Measurements from ENCODE around the gene POLDIP3. TPM values are rescaled to one million over a fixed set of nuclear protein-coding genes. Genes with fewer than 3 reads are reported as not detected.
A peak's percentile ranks its signal among the peaks of the same experiment; 100 is the strongest.
"Not testable (repeated sequence)": the region's sequence is repeated elsewhere in the genome, so short reads cannot be mapped to it uniquely, and the experiment has no call there.

POLDIP3 gene
- total RNA-seq, 1 donor from 2014 or later, result 35.2 TPM

- H3K9me3 ChIP-seq (replicated peaks), result no peaks in the 10 kb centered on the region
- peaks cover 83% of the 10 kb centered on the region for H3K36me3 ChIP-seq
- TF ChIP-seq CTCF (IDR thresholded peaks at IDR 0.05; ENCODE audit: borderline replicate concordance), result no peak
- H3K4me3 ChIP-seq, result no peak overlapping the region
- no peak overlapping the region for H3K27ac ChIP-seq (replicated peaks)
- H3K4me1 ChIP-seq, result peaks cover 40% of the 10 kb centered on the region
- intact Hi-C loops (cut with micrococcal nuclease), result no loop called here
- H3K27me3 ChIP-seq (ENCODE audit: low read depth), result no peaks in the 10 kb centered on the region
- no peak for DNase-seq
Measured at GRCh38 chr22:42586381-42586780, 28.3 kb downstream of the POLDIP3 start.

GRCh38 chr22:42585096-42585495 lies 29.6 kb downstream of the POLDIP3 start:
- H3K27ac ChIP-seq (replicated peaks), result peak overlapping the region; percentile 62
- intact Hi-C loops (cut with micrococcal nuclease), result no loop called here

DNA sequence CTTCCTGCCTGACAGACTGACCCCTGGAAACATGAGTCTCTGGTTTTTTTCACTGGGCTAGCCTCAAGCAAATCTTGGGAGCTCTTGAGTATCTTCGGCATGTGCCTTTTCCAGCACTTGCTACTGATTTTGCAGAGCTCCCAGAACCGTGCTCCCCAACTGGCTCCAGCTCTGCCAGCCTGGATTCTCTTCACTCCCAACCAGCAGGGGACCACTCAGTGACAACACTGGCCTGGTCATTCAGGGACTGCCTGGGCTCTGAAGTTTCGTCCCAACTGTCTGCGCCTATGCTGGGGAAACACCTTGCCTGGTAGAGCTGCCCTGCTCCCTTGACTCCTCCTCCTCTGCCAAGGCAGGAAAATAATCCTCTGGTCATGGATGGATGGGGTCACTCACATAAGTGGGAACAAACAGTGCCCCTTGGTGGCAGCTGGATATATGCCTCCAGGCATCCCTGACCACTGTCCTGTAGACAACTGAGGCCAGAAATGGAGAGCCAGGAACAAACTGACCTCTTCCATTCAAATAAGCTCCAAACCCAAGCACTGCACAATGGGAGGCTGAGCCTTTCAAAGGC lies 30.2 kb downstream of the POLDIP3 start:
- TF ChIP-seq CTCF (IDR thresholded peaks at IDR 0.05; ENCODE audit: borderline replicate concordance), result no peak
- H3K27me3 ChIP-seq (ENCODE audit: low read depth), result no peaks in the 10 kb centered on the region
- H3K36me3 ChIP-seq, result peaks cover 70% of the 10 kb centered on the region
- intact Hi-C loops (cut with micrococcal nuclease), result no loop called here
- DNase-seq, result no peak
- H3K4me3 ChIP-seq, result no peak overlapping the region
- H3K9me3 ChIP-seq (replicated peaks), result no peaks in the 10 kb centered on the region
- H3K4me1 ChIP-seq, result peaks cover 44% of the 10 kb centered on the region
- peak overlapping the region; percentile 62 for H3K27ac ChIP-seq (replicated peaks)

More at GRCh38 chr22:42585096-42585495, 29.6 kb downstream of the POLDIP3 start:
- DNase-seq, result no peak
- Histone ChIP-seq H3K9me3 (replicated peaks) (no peaks in the 10 kb centered on the region), H3K27me3 (ENCODE audit: low read depth) (no peaks in the 10 kb centered on the region), H3K36me3 (peaks cover 70% of the 10 kb centered on the region), H3K4me3 (no peak overlapping the region), H3K4me1 (peaks cover 44% of the 10 kb centered on the region)
- TF ChIP-seq CTCF (IDR thresholded peaks at IDR 0.05; ENCODE audit: borderline replicate concordance), result no peak

DNA sequence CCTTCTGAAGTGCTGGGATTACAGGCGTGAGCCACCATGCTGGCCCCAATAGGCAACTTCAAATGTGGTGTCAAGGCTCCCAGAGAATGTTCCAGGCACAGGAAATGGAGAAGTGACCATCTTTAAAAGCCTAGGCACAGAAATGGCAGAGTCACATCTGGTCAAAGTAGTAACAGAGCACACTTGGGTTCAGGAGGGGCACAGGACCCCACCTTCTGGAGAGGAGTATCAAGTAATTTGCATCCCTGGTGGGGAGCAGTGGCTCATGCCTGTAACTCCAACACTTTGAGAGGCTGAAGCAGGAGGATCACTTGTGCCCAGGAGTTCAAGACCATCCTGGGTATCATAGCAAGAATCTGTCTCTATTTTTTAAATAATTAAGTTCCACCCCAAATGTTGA lies 31.7 kb downstream of the POLDIP3 start:
- Histone ChIP-seq H3K4me1 (peaks cover 44% of the 10 kb centered on the region), H3K27me3 (ENCODE audit: low read depth) (no peaks in the 10 kb centered on the region), H3K36me3 (peaks cover 74% of the 10 kb centered on the region), H3K9me3 (replicated peaks) (no peaks in the 10 kb centered on the region), H3K27ac (replicated peaks) (no peak overlapping the region), H3K4me3 (no peak overlapping the region)
- intact Hi-C loops (cut with micrococcal nuclease), result no loop called here
- no peak for TF ChIP-seq CTCF (IDR thresholded peaks at IDR 0.05; ENCODE audit: borderline replicate concordance)
- no peak for DNase-seq

DNA sequence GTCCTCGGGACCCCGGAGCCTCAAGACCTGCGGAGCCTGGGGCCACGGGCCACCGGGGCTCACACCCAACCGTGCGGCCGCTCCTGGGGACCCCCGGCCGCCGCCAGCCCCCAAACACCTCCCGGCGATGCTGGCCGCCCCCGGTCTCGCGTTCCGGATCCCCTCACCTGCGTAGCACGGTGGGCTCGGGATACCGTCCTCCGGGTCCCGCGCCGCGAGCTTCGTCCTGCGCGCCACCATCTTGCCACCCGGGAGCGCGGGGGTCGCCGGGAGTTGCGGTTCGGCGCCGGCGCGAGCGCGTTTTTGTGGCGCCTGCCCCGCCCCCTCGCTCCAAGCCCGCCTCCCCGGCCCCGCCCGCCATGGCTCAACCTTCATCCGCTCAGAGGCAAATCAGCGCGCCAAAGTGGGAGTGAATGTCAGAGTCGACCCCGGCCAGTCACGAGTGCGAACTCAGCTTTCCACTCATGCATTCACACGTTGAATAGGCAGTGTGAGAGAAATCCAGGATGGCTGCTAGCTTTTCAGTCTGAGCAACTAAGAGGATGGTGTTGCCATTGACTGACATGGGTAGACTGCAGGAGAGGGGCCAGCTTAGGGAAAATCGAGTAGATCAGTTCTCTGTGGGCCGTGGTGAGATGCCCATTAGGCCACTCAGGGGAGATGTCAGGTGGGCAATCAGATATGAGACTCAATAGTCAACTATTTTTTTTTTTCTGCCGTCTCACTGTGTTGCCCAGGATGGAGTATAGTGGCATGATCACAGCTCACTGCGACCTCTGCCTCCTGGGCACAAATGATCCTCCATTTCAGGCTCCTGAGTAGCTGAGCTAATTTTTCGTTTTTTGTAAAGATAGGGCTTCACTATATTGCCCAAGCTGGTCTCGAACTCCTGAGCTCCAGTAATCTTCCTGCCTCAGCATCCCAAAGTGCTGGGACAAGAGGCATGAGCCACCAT lies 32.6 kb downstream of the POLDIP3 start:
- H3K27me3 ChIP-seq (ENCODE audit: low read depth), result no peaks in the 10 kb centered on the region
- intact Hi-C loops (cut with micrococcal nuclease), result no loop called here
- no peaks in the 10 kb centered on the region for H3K9me3 ChIP-seq (replicated peaks)
- H3K27ac ChIP-seq (replicated peaks), result peak overlapping the region; percentile 69
- peak; percentile 86 for DNase-seq
- H3K4me1 ChIP-seq, result peaks cover 44% of the 10 kb centered on the region
- peaks cover 75% of the 10 kb centered on the region for H3K36me3 ChIP-seq
- H3K4me3 ChIP-seq, result peak overlapping the region; percentile 92
- TF ChIP-seq CTCF (IDR thresholded peaks at IDR 0.05; ENCODE audit: borderline replicate concordance), result no peak

- Histone ChIP-seq H3K4me3 (peak overlapping the region; percentile 92), H3K36me3 (peaks cover 69% of the 10 kb centered on the region), H3K4me1 (peaks cover 44% of the 10 kb centered on the region), H3K27ac (replicated peaks) (peak overlapping the region; percentile 69)
- H3K27me3 ChIP-seq (ENCODE audit: low read depth); intact Hi-C loops (cut with micrococcal nuclease); DNase-seq; H3K9me3 ChIP-seq (replicated peaks): not testable (repeated sequence)
Measured at GRCh38 chr22:42581194-42581761, 33.4 kb downstream of the POLDIP3 start.

DNA sequence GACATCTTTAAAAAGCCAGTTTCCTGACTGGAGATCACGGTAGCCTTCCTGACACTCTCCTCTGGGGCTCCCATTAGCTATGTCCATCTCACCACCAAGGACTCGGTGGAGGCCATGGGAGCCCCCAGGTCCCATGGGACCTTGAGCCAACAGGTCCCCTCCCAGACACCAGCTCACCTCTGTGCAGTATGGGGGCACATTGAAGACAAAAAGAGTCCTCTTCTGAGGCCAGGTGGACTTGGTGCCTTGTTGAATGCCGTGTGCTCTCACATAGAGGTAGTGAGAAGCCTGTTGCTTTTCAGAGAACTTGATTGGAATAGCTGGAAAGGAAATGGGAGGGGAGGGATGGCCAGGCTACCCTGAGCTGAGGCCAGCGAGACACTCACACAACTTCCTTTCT lies 34.6 kb downstream of the POLDIP3 start:
- H3K27me3 ChIP-seq (ENCODE audit: low read depth); DNase-seq; H3K9me3 ChIP-seq (replicated peaks); H3K4me3 ChIP-seq; H3K27ac ChIP-seq (replicated peaks); intact Hi-C loops (cut with micrococcal nuclease): not testable (repeated sequence)
- H3K4me1 ChIP-seq, result peaks cover 39% of the 10 kb centered on the region
- peaks cover 60% of the 10 kb centered on the region for H3K36me3 ChIP-seq

Measured in left ventricle myocardium inferior (tissue), 1 donor.